RWPE1 (cell line): ENCODE results near the gene ASCL3.

Experiments used
- CTCF ChIA-PET: fragments of 350-600 bp; sonication (Branson Sonifier 250); formaldehyde crosslinking; extraction: SDS; loops from one replicate; lab custom pipeline; 2021; lab: Yijun Ruan, JAX
- POLR2A ChIA-PET: fragments of 400-600 bp; formaldehyde crosslinking; extraction: SDS; loops from one replicate; lab custom pipeline; 2020; ENCODE audit warnings: antibody characterized with exemption; ENCODE audit not compliant: low non-redundant PET; lab: Yijun Ruan, JAX
- DNase-seq: peaks from one replicate; pipeline ENCODE4 v3.0.0; 2012; ENCODE audit warnings: low spot score
- H3K27ac ChIP-seq: fragments of 450-650 bp; 2 replicates; pipeline ENCODE4 v1.5.1; 2017
- CTCF ChIP-seq: fragments of 450-650 bp; conservative IDR thresholded peaks from 2 replicates; pipeline ENCODE4 v1.5.1; 2017; ENCODE audit warnings: low read depth, mild to moderate bottlenecking

Gene ASCL3

GRCh38 chr11:8964324-8965320 is 21.8 kb upstream of the ASCL3 start, which contains the start of gene TMEM9B:
Gene TMEM9B (minus strand): TSS chr11:8964442. CDS start chr11:8964313, 129 bp downstream.
- DNase-seq = peak; percentile 88
- ChIA-PET CTCF (interaction anchor here (0.6 kb wide), 1 partner anchor 1423 kb away, joined by 4 read pairs; no protein-coding TSS in a partner anchor), POLR2A (interaction anchor here (0.7 kb wide), 1 partner anchor 53 kb away, joined by 3 read pairs; no protein-coding TSS in a partner anchor)
- no peak for TF ChIP-seq CTCF
- H3K27ac ChIP-seq = peak within 1 kb of the TSS; percentile 92

GRCh38 chr11:8963569-8964323 is 20.9 kb upstream of the ASCL3 start:
- no peak for TF ChIP-seq CTCF
- CTCF ChIA-PET = interaction anchor here (0.9 kb wide), 1 partner anchor 102 kb away, joined by 3 read pairs; no protein-coding TSS in a partner anchor
- peak overlapping the region; percentile 92 for H3K27ac ChIP-seq
- POLR2A ChIA-PET = interaction anchor here (0.5 to 0.7 kb wide), 3 partner anchors 41 to 410 kb away, joined by 3 to 5 read pairs (median 3); no protein-coding TSS in a partner anchor
- peak; percentile 78 for DNase-seq

GRCh38 chr11:8962841-8963240 is 20.0 kb upstream of the ASCL3 start:
- H3K27ac ChIP-seq = no peak overlapping the region
- ChIA-PET CTCF (no interaction called here), POLR2A (interaction anchor here (0.7 kb wide), 1 partner anchor 40 kb away, joined by 3 read pairs; no protein-coding TSS in a partner anchor)
- no peak for DNase-seq
- no peak for TF ChIP-seq CTCF

GRCh38 chr11:8961401-8961800 is 18.6 kb upstream of the ASCL3 start:
- no peak for TF ChIP-seq CTCF
- CTCF ChIA-PET = interaction anchor here (0.7 kb wide), 2 partner anchors 33 to 356 kb away, joined by 3 to 4 read pairs; no protein-coding TSS in a partner anchor
- POLR2A ChIA-PET = interaction anchor here (0.5 kb wide), 1 partner anchor 48 kb away, joined by 5 read pairs; no protein-coding TSS in a partner anchor
- DNase-seq = no peak
- no peak overlapping the region for H3K27ac ChIP-seq

GRCh38 chr11:8959546-8960166 is 16.8 kb upstream of the ASCL3 start:
- CTCF ChIA-PET = interaction anchor here (0.6 to 2.6 kb wide), 12 partner anchors 39 to 626 kb away, joined by 3 to 10 read pairs (median 3); a partner anchor contains a TSS
- peak; percentile 84 for DNase-seq
- H3K27ac ChIP-seq = no peak overlapping the region
- TF ChIP-seq CTCF = peak; percentile 77
- POLR2A ChIA-PET = no interaction called here
